Measurements from ENCODE around the gene SNCB. TPM values are rescaled to one million over a fixed set of nuclear protein-coding genes. Genes with fewer than 3 reads are reported as not detected.

Gene SNCB
- total RNA-seq, 4 donors from 2014 or later = not detected

GRCh38 chr5:176611435-176611834, 18.9 kb downstream of the SNCB start:
- 11% methylated on average over 10 of the region's 10 CpGs; no CpG with 5 or more reads in 1 of the 2 donors for WGBS, 2 donors (ENCODE audit: low coverage in 1 of 2)

GRCh38 chr5:176610435-176610773, 19.9 kb downstream of the SNCB start:
- intact Hi-C loops (cut with DNase I; ENCODE audit: low total_unique reads) = no loop called here
- TF ChIP-seq CTCF (IDR thresholded peaks at IDR 0.05) = no peak
- TF ChIP-seq EP300 (IDR thresholded peaks at IDR 0.05; ENCODE audit: low read depth) = no peak
- no peak for TF ChIP-seq POLR2A (IDR thresholded peaks at IDR 0.05)
- no peak for TF ChIP-seq POLR2AphosphoS5 (IDR thresholded peaks at IDR 0.05)
- DNase-seq = no peak
- WGBS, 2 donors (ENCODE audit: low coverage in 1 of 2) = 2% methylated on average over 13 of the region's 31 CpGs; no CpG with 5 or more reads in 1 of the 2 donors
- H3K4me3 ChIP-seq = peak overlapping the region; percentile 45 to 72 (median 58)
- peaks cover 0 to 13% (median 10%) of the 10 kb centered on the region in 4 donors for H3K4me1 ChIP-seq
- in situ Hi-C loops (cut with MboI; ENCODE audit: low pct_ligation_motif_present in 1 of 4, low pct_unique_long_range_greater_than_20kb in 1 of 4, low sequenced_read_pairs in 3 of 4) = no loop called here
- H3K27me3 ChIP-seq = peaks cover 32% of the 10 kb centered on the region
- no peaks in the 10 kb centered on the region for H3K36me3 ChIP-seq
- peak overlapping the region in 2 of 4 donors; percentile 18 to 53 for H3K27ac ChIP-seq
- no peaks in the 10 kb centered on the region for H3K9me3 ChIP-seq

More at GRCh38 chr5:176611435-176611834, 18.9 kb downstream of the SNCB start:
- Histone ChIP-seq H3K4me3 (no peak overlapping the region), H3K9me3 (no peaks in the 10 kb centered on the region), H3K27ac (no peak overlapping the region), H3K36me3 (no peaks in the 10 kb centered on the region), H3K4me1 (peaks cover 0 to 13% (median 10%) of the 10 kb centered on the region in 4 donors), H3K27me3 (peaks cover 40% of the 10 kb centered on the region)
- in situ Hi-C loops (cut with MboI; ENCODE audit: low pct_ligation_motif_present in 1 of 4, low pct_unique_long_range_greater_than_20kb in 1 of 4, low sequenced_read_pairs in 3 of 4) = no loop called here
- intact Hi-C loops (cut with DNase I; ENCODE audit: low total_unique reads) = no loop called here
- TF ChIP-seq EP300 (IDR thresholded peaks at IDR 0.05; ENCODE audit: low read depth) (no peak), POLR2A (IDR thresholded peaks at IDR 0.05) (no peak), CTCF (IDR thresholded peaks at IDR 0.05) (no peak), POLR2AphosphoS5 (IDR thresholded peaks at IDR 0.05) (no peak)
- peak; percentile 76 for DNase-seq

GRCh38 chr5:176609724-176610434, 20.5 kb downstream of the SNCB start, which contains the start of gene GPRIN1:
Gene GPRIN1, minus strand, starts transcription at chr5:176610156. Its CDS starts 10,322 bp downstream, at chr5:176599834.
- peak within 1 kb of the TSS; percentile 45 to 72 (median 58) for H3K4me3 ChIP-seq
- TF ChIP-seq CTCF (IDR thresholded peaks at IDR 0.05) (peak in 2 of 5 experiments; percentile 10 to 19), POLR2AphosphoS5 (IDR thresholded peaks at IDR 0.05) (no peak)
- no peaks in the 10 kb centered on the region for H3K36me3 ChIP-seq
- in situ Hi-C loops (cut with MboI; ENCODE audit: low pct_ligation_motif_present in 1 of 4, low pct_unique_long_range_greater_than_20kb in 1 of 4, low sequenced_read_pairs in 3 of 4) = no loop called here
- H3K4me1 ChIP-seq = peaks cover 0 to 13% (median 10%) of the 10 kb centered on the region in 4 donors
- intact Hi-C loops (cut with DNase I; ENCODE audit: low total_unique reads) = no loop called here
- DNase-seq = peak; percentile 44
- WGBS, 2 donors (ENCODE audit: low coverage in 1 of 2) = 0% methylated on average over 2 of the region's 101 CpGs; no CpG with 5 or more reads in 1 of the 2 donors
- H3K27me3 ChIP-seq = peaks cover 27% of the 10 kb centered on the region
- H3K27ac ChIP-seq = peak within 1 kb of the TSS in 2 of 4 donors; percentile 18 to 53
- H3K9me3 ChIP-seq = no peaks in the 10 kb centered on the region

DNA sequence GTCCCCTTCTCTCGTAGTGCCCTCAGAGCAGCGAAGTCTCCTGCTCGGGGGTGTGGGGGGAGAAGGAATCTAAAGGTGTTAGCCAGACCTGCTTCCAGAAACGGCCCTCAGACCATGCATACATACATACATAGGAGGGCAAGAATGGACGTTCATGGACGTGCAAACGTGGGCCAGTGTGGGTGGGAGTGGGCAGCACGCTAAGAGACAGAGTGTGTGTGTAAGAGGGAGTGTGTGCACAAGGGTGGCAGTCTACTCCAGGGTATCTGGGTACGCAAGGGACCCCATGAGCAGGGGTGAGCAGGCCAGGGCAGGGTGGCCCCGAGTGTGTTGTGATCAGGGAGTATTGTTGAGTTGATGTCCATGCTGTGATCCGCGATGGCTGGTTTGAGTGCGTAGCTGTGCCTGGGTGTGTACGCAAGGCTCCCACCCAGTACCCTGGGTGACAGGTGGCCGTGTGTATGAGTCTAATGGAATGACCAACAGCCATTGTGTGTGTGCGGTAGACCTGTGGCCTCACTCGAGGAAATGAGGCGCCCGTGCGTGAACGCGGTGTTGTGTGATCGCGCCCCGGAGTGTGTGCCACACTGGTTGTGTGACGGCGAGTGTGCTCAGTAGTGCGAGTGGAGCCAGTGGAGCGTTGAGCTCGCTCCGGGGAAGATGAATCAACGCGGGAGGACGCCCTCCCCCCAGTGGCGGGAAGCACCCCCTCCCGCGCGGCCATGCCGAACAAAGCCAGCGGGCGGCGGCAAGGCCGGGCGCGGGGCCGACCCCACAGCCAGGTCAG, 21.2 kb downstream of the SNCB start:
- TF ChIP-seq EP300 (IDR thresholded peaks at IDR 0.05; ENCODE audit: low read depth) (no peak), POLR2AphosphoS5 (IDR thresholded peaks at IDR 0.05) (no peak), POLR2A (IDR thresholded peaks at IDR 0.05) (no peak), CTCF (IDR thresholded peaks at IDR 0.05) (no peak)
- Histone ChIP-seq H3K36me3 (no peaks in the 10 kb centered on the region), H3K27me3 (peaks cover 25% of the 10 kb centered on the region), H3K27ac (peak overlapping the region in 1 of 4 donors; percentile 53), H3K4me3 (peak overlapping the region; percentile 45 to 72 (median 58)), H3K4me1 (peaks cover 0 to 13% (median 10%) of the 10 kb centered on the region in 4 donors), H3K9me3 (no peaks in the 10 kb centered on the region)
- in situ Hi-C loops (cut with MboI; ENCODE audit: low pct_ligation_motif_present in 1 of 4, low pct_unique_long_range_greater_than_20kb in 1 of 4, low sequenced_read_pairs in 3 of 4) = no loop called here
- WGBS, 2 donors (ENCODE audit: low coverage in 1 of 2) = 80 to 81% methylated on average over 2 to 14 of the region's 46 CpGs
- intact Hi-C loops (cut with DNase I; ENCODE audit: low total_unique reads) = no loop called here
- no peak for DNase-seq
